Fibroblast of villous mesenchyme (primary cell): ENCODE results near the gene PIK3AP1. TPM values are rescaled to one million over a fixed set of nuclear protein-coding genes. Genes with fewer than 3 reads are reported as not detected.
A peak's percentile ranks its signal among the peaks of the same experiment; 100 is the strongest.
"Not testable (repeated sequence)": the region's sequence is repeated elsewhere in the genome, so short reads cannot be mapped to it uniquely, and the experiment has no call there.

Experiments
- DNase-seq: peaks from one replicate; pipeline ENCODE4 v3.0.0-alpha.2; 2010; ENCODE audit warnings: low read depth
- H3K4me3 ChIP-seq: 2 replicates; pipeline ENCODE4 v1.5.1; 2011; ENCODE audit warnings: low read depth, mild to moderate bottlenecking, low read length
- CTCF ChIP-seq: IDR thresholded peaks from 2 replicates; pipeline ENCODE4 v1.5.1; 2012; ENCODE audit warnings: low read depth, mild to moderate bottlenecking, low read length; ENCODE audit not compliant: insufficient read depth
- total RNA-seq: library from RNA; depleted of rRNA; stranded (reverse); fragments of >200 nt; gene quantifications from 2 replicates; pipeline ENCODE4 v1.2.3, GENCODE V29; 2012

Gene PIK3AP1
- total RNA-seq, 1 donor: not detected

- no peak for DNase-seq
- TF ChIP-seq CTCF: no peak
- H3K4me3 ChIP-seq: no peak overlapping the region
These were observed 143.9 kb downstream of the PIK3AP1 start for GRCh38 chr10:96576277-96576980.

- not testable (repeated sequence) for H3K4me3 ChIP-seq, DNase-seq
These were observed 145.8 kb downstream of the PIK3AP1 start for GRCh38 chr10:96574564-96574963.

- H3K4me3 ChIP-seq: no peak overlapping the region
- DNase-seq: no peak
- TF ChIP-seq CTCF: no peak
These were observed 147.3 kb downstream of the PIK3AP1 start for GRCh38 chr10:96573036-96573435.

- no peak for TF ChIP-seq CTCF
- H3K4me3 ChIP-seq: no peak overlapping the region
- DNase-seq: no peak
These were observed 149.0 kb downstream of the PIK3AP1 start for GRCh38 chr10:96570983-96571964.

GRCh38 chr10:96570511-96570910 lies 149.8 kb downstream of the PIK3AP1 start:
- no peak for TF ChIP-seq CTCF
- peak; percentile 38 for DNase-seq
- H3K4me3 ChIP-seq: no peak overlapping the region

GRCh38 chr10:96568402-96568801 lies 151.9 kb downstream of the PIK3AP1 start:
- H3K4me3 ChIP-seq: no peak overlapping the region
- no peak for DNase-seq
- TF ChIP-seq CTCF: no peak

GRCh38 chr10:96565774-96566173 lies 154.5 kb downstream of the PIK3AP1 start:
- peak; percentile 70 for DNase-seq
- no peak overlapping the region for H3K4me3 ChIP-seq
- TF ChIP-seq CTCF: no peak
